MM.1S (cell line): ENCODE results near the gene WDR72.

Experiments
- DNase-seq: peaks from one replicate; pipeline ENCODE4 v3.0.0-alpha.2; 2015
- H2AFZ ChIP-seq: fragments of 300-600 bp; sonication (generic); 2 replicates; pipeline ENCODE4 v1.6.0; 2016; ENCODE audit warnings: antibody characterized with exemption, low read length
- H3F3A ChIP-seq: fragments of 300-600 bp; sonication (generic); 2 replicates; pipeline ENCODE4 v1.6.1; 2016; ENCODE audit warnings: mild to moderate bottlenecking, antibody characterized with exemption, low read length, moderate library complexity, mixed read lengths; ENCODE audit not compliant: insufficient read depth
- H3K27ac ChIP-seq: fragments of 300-600 bp; sonication (generic); 2 replicates; pipeline ENCODE4 v1.5.1; 2016; ENCODE audit warnings: mild to moderate bottlenecking, low read length
- H3K27me3 ChIP-seq: fragments of 300-600 bp; sonication (generic); replicated peaks from 2 replicates; pipeline ENCODE4 v1.6.0; 2016; ENCODE audit warnings: low read length; ENCODE audit not compliant: insufficient read depth
- H3K36me3 ChIP-seq: fragments of 300-600 bp; sonication (generic); replicated peaks from 2 replicates; pipeline ENCODE4 v1.6.1; 2016; ENCODE audit warnings: mild to moderate bottlenecking, low read length, mixed read lengths; ENCODE audit not compliant: insufficient read depth
- H3K4me1 ChIP-seq: fragments of 300-600 bp; sonication (generic); 2 replicates; pipeline ENCODE4 v1.6.1; 2016; ENCODE audit warnings: low read length, mixed read lengths
- H3K4me2 ChIP-seq: fragments of 300-600 bp; sonication (generic); 2 replicates; pipeline ENCODE4 v1.6.0; 2016; ENCODE audit warnings: low read depth, low read length
- H3K4me3 ChIP-seq: fragments of 300-600 bp; sonication (generic); 2 replicates; pipeline ENCODE4 v1.5.1; 2016; ENCODE audit warnings: low read length, mixed read lengths
- H3K79me2 ChIP-seq: fragments of 300-600 bp; sonication (generic); 2 replicates; pipeline ENCODE4 v1.6.1; 2016; ENCODE audit warnings: mixed run types, low read length, mixed read lengths
- H3K9ac ChIP-seq: fragments of 300-600 bp; sonication (generic); 2 replicates; pipeline ENCODE4 v1.6.1; 2016; ENCODE audit warnings: low read length, mixed read lengths
- H3K9me2 ChIP-seq: fragments of 300-600 bp; sonication (generic); replicated peaks from 2 replicates; pipeline ENCODE4 v1.6.1; 2016; ENCODE audit warnings: mild to moderate bottlenecking, low read length, mixed read lengths; ENCODE audit not compliant: insufficient read depth
- H3K9me3 ChIP-seq: fragments of 300-600 bp; sonication (generic); replicated peaks from 2 replicates; pipeline ENCODE4 v1.6.1; 2016; ENCODE audit warnings: mild to moderate bottlenecking, low read length, mixed read lengths; ENCODE audit not compliant: insufficient read depth
- H4K20me1 ChIP-seq: fragments of 300-600 bp; sonication (generic); 2 replicates; pipeline ENCODE4 v1.6.1; 2016; ENCODE audit warnings: mild to moderate bottlenecking, low read length, moderate library complexity, mixed read lengths; ENCODE audit not compliant: insufficient read depth
- EZH2 ChIP-seq: fragments of 300-600 bp; sonication (generic); optimal IDR thresholded peaks from 2 replicates; pipeline ENCODE3; 2017; ENCODE audit warnings: low read depth, mild to moderate bottlenecking, antibody characterized with exemption, low read length, mixed read lengths
- EZH2phosphoT487 ChIP-seq: fragments of 300-600 bp; sonication (generic); IDR thresholded peaks from 2 replicates; pipeline ENCODE4 v1.6.1; 2018; ENCODE audit warnings: antibody characterized with exemption, low read length
- TF ChIP-seq, protein P1 (sequence below): fragments of 300-600 bp; sonication (generic); IDR thresholded peaks from 2 replicates; pipeline ENCODE4 v1.5.1; 2016; ENCODE audit warnings: antibody characterized with exemption, low read length, mixed read lengths

WDR72 gene

DNA sequence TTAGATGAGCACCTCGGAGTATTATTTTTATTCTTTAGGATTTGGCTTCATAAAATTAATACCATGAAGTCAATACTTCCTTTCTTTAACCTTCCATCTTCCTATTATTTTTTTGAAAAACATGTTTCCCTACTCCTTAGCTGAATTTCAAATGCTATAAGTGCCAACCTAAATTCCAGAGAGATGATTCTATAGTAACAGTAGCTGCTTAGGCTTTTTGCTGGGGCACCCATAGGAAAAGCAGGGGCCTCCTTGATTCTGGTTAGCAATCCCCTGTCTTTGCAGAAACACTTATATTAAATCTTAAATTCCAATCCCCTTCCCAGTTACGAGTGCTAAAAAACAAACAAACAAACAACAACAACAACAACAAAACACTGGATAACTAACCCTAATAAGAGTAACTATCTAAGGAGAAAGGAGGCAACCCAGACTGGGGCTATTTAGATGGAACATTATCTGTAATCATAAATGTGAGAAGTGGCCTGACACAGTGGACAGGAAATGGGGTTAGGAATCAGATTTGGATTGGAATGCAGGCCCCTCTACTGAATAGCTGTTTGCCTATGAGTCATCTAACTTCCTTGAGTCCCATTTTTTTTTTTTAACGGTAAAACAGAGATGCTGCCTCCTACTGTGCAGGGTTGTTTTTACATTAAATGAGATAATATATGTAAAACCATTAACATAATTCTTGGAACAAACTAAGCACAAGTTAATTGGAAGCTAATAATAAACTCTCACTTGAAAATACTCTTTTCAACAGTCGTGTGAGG, 148.1 kb downstream of the WDR72 start:
- Histone ChIP-seq H3K9me2 (no peaks in the 10 kb centered on the region), H3K79me2 (no peaks in the 10 kb centered on the region), H3K9ac (no peak overlapping the region), H2AFZ (no peak overlapping the region), H3F3A (no peaks in the 10 kb centered on the region), H3K4me2 (no peak overlapping the region), H4K20me1 (no peaks in the 10 kb centered on the region), H3K36me3 (no peaks in the 10 kb centered on the region), H3K4me3 (no peak overlapping the region), H3K27ac (no peak overlapping the region), H3K4me1 (no peaks in the 10 kb centered on the region), H3K9me3 (no peaks in the 10 kb centered on the region), H3K27me3 (no peaks in the 10 kb centered on the region)
- no peak for TF ChIP-seq EZH2
- DNase-seq = no peak

DNA sequence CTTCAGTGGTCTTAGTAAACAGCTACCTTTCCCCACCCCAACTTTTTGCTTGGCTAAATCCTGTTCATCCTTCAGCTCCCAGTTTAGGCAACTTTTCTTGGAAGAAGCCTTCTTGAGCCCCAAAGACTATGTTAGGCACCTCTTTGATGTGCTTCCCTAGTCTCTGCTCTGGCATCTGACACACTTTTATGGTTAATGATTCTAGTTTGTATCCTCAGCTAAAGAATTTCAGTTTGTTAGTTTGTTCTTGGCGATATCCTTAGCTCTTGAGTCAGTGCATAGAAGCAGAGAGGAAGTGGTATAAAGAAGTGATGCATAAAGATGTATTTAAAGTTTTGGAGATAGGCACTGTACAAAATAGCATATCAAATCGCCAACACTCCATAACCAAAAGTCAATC, 168.4 kb downstream of the WDR72 start:
- H3K9me3 ChIP-seq = no peaks in the 10 kb centered on the region
- no peak overlapping the region for H3K9ac ChIP-seq
- H3K4me3 ChIP-seq = no peak overlapping the region
- H3F3A ChIP-seq = no peaks in the 10 kb centered on the region
- TF ChIP-seq EZH2 (no peak), EZH2phosphoT487 (no peak)
- TF ChIP-seq, protein P1, sequence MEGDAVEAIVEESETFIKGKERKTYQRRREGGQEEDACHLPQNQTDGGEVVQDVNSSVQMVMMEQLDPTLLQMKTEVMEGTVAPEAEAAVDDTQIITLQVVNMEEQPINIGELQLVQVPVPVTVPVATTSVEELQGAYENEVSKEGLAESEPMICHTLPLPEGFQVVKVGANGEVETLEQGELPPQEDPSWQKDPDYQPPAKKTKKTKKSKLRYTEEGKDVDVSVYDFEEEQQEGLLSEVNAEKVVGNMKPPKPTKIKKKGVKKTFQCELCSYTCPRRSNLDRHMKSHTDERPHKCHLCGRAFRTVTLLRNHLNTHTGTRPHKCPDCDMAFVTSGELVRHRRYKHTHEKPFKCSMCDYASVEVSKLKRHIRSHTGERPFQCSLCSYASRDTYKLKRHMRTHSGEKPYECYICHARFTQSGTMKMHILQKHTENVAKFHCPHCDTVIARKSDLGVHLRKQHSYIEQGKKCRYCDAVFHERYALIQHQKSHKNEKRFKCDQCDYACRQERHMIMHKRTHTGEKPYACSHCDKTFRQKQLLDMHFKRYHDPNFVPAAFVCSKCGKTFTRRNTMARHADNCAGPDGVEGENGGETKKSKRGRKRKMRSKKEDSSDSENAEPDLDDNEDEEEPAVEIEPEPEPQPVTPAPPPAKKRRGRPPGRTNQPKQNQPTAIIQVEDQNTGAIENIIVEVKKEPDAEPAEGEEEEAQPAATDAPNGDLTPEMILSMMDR = no peak
- no peak for DNase-seq
- H3K4me2 ChIP-seq = no peak overlapping the region
- no peaks in the 10 kb centered on the region for H3K9me2 ChIP-seq
- no peaks in the 10 kb centered on the region for H3K4me1 ChIP-seq
- no peaks in the 10 kb centered on the region for H3K79me2 ChIP-seq
- no peak overlapping the region for H3K27ac ChIP-seq
- H3K36me3 ChIP-seq = no peaks in the 10 kb centered on the region
- H4K20me1 ChIP-seq = no peaks in the 10 kb centered on the region
- H3K27me3 ChIP-seq = no peaks in the 10 kb centered on the region
- no peak overlapping the region for H2AFZ ChIP-seq

DNA sequence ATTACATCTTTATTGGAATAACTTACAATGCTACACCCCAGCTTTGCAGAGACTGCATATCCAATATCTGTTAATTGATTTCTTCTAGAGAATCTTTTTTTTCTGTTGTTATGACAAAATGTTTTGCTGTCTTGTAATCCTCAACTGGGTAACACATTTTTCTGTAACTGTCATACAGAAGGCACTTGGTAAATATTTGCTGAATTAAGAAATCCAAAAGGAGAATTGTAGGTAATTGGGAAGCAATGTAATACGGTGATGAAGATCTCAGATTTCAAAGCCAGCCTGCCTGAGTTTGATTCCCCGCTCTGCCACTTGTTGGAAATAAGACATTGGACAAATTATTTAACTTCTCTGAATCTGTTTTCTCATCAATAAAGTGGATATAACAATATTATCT, 169.1 kb downstream of the WDR72 start:
- no peak overlapping the region for H3K4me3 ChIP-seq
- H3K27ac ChIP-seq = no peak overlapping the region
- no peaks in the 10 kb centered on the region for H3F3A ChIP-seq
- H3K36me3 ChIP-seq = no peaks in the 10 kb centered on the region
- no peak for TF ChIP-seq EZH2
- TF ChIP-seq, protein P1 = no peak
- TF ChIP-seq EZH2phosphoT487 = no peak
- H3K9me3 ChIP-seq = no peaks in the 10 kb centered on the region
- H3K4me1 ChIP-seq = no peaks in the 10 kb centered on the region
- no peaks in the 10 kb centered on the region for H3K9me2 ChIP-seq
- H3K27me3 ChIP-seq = no peaks in the 10 kb centered on the region
- DNase-seq = no peak
- H3K4me2 ChIP-seq = no peak overlapping the region
- H4K20me1 ChIP-seq = no peaks in the 10 kb centered on the region
- H3K9ac ChIP-seq = no peak overlapping the region
- no peak overlapping the region for H2AFZ ChIP-seq
- no peaks in the 10 kb centered on the region for H3K79me2 ChIP-seq

DNA sequence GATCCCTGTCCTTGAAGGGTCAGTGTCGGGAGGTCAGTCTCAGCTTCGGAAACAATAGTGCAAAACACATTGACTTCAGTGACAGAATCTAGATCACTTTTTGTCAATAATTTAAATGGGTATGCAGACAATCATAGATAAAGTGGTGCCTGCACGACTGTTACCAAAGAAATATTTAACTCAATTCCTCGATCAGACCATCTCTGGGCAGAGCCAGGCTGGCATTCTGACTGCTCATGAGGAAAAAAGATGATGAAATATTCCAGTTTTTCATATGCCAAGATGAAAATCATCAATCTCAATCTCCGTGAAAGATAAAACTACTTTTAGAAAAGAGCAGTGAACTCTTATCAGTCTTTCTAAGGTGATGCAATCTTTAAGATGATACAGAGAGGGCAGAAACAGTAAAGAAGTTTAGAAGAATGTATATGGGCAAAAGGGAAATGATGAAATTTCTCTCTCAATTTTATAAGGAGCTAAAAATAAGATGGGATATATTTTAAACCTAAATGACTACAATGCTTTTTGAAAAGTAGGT, 169.9 kb downstream of the WDR72 start:
- H2AFZ ChIP-seq = no peak overlapping the region
- H3K9ac ChIP-seq = no peak overlapping the region
- TF ChIP-seq EZH2 (no peak), EZH2phosphoT487 (no peak)
- TF ChIP-seq, protein P1 = no peak
- no peaks in the 10 kb centered on the region for H4K20me1 ChIP-seq
- H3K9me2 ChIP-seq = no peaks in the 10 kb centered on the region
- H3K79me2 ChIP-seq = no peaks in the 10 kb centered on the region
- DNase-seq = no peak
- H3K9me3 ChIP-seq = no peaks in the 10 kb centered on the region
- H3K36me3 ChIP-seq = no peaks in the 10 kb centered on the region
- H3K4me2 ChIP-seq = no peak overlapping the region
- H3K4me3 ChIP-seq = no peak overlapping the region
- H3F3A ChIP-seq = no peaks in the 10 kb centered on the region
- no peak overlapping the region for H3K27ac ChIP-seq
- H3K27me3 ChIP-seq = no peaks in the 10 kb centered on the region
- H3K4me1 ChIP-seq = no peaks in the 10 kb centered on the region
